ENCODE measurements around the gene CDH13. TPM values are rescaled to one million over a fixed set of nuclear protein-coding genes. Genes with fewer than 3 reads are reported as not detected.

The CDH13 gene
- polyA plus RNA-seq, 1 experiment: 113 TPM

- CTCF ChIA-PET: interaction anchor here (0.7 to 2.0 kb wide), 15 partner anchors 9 to 818 kb away, joined by 3 to 12 read pairs (median 3); no protein-coding TSS in a partner anchor
- TF ChIP-seq, protein P1, sequence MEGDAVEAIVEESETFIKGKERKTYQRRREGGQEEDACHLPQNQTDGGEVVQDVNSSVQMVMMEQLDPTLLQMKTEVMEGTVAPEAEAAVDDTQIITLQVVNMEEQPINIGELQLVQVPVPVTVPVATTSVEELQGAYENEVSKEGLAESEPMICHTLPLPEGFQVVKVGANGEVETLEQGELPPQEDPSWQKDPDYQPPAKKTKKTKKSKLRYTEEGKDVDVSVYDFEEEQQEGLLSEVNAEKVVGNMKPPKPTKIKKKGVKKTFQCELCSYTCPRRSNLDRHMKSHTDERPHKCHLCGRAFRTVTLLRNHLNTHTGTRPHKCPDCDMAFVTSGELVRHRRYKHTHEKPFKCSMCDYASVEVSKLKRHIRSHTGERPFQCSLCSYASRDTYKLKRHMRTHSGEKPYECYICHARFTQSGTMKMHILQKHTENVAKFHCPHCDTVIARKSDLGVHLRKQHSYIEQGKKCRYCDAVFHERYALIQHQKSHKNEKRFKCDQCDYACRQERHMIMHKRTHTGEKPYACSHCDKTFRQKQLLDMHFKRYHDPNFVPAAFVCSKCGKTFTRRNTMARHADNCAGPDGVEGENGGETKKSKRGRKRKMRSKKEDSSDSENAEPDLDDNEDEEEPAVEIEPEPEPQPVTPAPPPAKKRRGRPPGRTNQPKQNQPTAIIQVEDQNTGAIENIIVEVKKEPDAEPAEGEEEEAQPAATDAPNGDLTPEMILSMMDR (IDR thresholded peaks at IDR 0.05; ENCODE audit: insufficient read depth, low read depth, low read length): no peak
- no peaks in the 10 kb centered on the region for H3K36me3 ChIP-seq (ENCODE audit: control insufficient read depth, insufficient read depth, low read length)
- no peak overlapping the region for H3K4me3 ChIP-seq (ENCODE audit: low read depth, low read length)
- no peaks in the 10 kb centered on the region for H3K27me3 ChIP-seq (ENCODE audit: control insufficient read depth, insufficient read depth, low read length)
- DNase-seq (ENCODE audit: low read depth): no peak
- POLR2A ChIA-PET: no interaction called here
Measured at GRCh38 chr16:82630219-82630618, 3.5 kb downstream of the CDH13 start.

DNA sequence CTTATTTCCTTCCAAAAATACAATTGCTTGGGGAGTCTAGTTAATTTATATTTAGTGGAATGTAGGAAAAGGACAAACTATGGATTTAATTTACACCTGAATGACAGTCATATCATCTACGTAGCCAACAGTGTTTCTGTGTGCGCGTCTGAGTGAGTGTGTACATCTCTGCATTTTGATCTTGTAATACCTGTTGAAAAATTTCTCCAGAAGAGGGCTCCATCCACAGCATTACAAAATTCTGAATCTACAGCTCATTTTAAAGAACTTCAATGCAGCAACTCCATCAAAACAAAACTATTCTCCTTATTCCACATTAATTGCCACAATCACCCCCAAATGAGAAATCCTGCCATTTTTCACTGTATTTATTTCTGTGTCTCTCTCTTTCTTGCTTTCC lies 3.9 kb downstream of the CDH13 start:
- Histone ChIP-seq H3K27me3 (ENCODE audit: control insufficient read depth, insufficient read depth, low read length) (no peaks in the 10 kb centered on the region), H3K36me3 (ENCODE audit: control insufficient read depth, insufficient read depth, low read length) (no peaks in the 10 kb centered on the region), H3K4me3 (ENCODE audit: low read depth, low read length) (no peak overlapping the region)
- DNase-seq (ENCODE audit: low read depth): no peak
- TF ChIP-seq, protein P1 (IDR thresholded peaks at IDR 0.05; ENCODE audit: insufficient read depth, low read depth, low read length): peak; percentile 44; the same call in 1 of the 2 replicates
- CTCF ChIA-PET: interaction anchor here (0.7 to 2.0 kb wide), 16 partner anchors 9 to 817 kb away, joined by 3 to 12 read pairs (median 3); no protein-coding TSS in a partner anchor
- POLR2A ChIA-PET: no interaction called here

DNA sequence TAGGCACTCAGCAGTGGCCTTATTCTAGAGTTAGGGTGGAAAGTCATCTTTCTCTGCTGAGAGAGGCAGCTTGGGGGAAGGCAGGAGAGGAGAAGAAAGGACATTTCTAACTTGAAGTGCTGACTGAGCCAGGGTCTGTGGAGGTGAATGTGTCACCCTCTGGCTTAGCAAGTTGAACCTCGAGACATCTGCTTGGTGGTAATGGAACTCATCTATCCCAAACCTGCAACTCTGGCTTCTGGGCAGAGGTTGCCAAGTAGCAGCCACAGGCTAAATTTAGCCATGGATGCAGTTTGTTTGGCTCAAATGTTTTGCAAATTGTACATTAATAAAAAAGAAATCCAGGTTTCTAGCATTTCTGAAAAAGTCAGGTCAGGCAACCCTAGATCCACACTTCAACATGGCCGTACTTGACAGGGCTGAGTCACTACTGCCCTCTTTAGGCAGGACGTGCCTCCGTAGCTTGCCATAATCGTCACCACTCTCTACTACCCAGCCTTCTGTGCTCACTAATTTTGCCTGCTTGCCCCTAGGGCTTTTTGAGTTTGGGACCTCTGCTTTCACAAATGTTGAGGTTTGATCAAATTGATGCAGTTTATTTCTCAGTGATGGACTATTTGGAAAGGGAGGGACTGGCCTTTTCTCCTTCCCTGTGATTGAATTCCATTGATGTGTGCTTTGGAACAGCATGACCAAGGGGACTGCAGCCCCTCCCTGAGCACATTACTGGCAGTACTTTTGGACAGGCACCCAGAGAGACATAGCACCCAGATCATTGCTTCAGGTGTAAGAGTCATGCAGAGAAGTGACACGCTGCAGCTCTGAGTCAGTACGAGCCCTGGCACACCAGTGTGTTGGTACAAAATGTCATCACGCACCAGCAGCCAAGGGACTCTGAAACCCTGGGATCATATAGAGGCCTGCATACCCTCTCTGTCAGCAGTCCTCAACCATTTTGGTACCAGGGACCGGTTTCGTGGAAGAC lies 5.2 kb downstream of the CDH13 start:
- ChIA-PET POLR2A (no interaction called here), CTCF (interaction anchor here (0.6 to 1.9 kb wide), 8 partner anchors 7 to 689 kb away, joined by 3 to 12 read pairs (median 3); no protein-coding TSS in a partner anchor)
- no peak for DNase-seq (ENCODE audit: low read depth)
- Histone ChIP-seq H3K27me3 (ENCODE audit: control insufficient read depth, insufficient read depth, low read length) (no peaks in the 10 kb centered on the region), H3K4me3 (ENCODE audit: low read depth, low read length) (no peak overlapping the region), H3K36me3 (ENCODE audit: control insufficient read depth, insufficient read depth, low read length) (no peaks in the 10 kb centered on the region)
- TF ChIP-seq, protein P1 (IDR thresholded peaks at IDR 0.05; ENCODE audit: insufficient read depth, low read depth, low read length): peak; percentile 31; the same call in 1 of the 2 replicates

GRCh38 chr16:82633964-82634600 lies 7.3 kb downstream of the CDH13 start:
- CTCF ChIA-PET: interaction anchor here (0.8 to 1.0 kb wide), 2 partner anchors 370 to 615 kb away, joined by 3 read pairs; no protein-coding TSS in a partner anchor
- DNase-seq (ENCODE audit: low read depth): no peak
- H3K4me3 ChIP-seq (ENCODE audit: low read depth, low read length): no peak overlapping the region
- H3K36me3 ChIP-seq (ENCODE audit: control insufficient read depth, insufficient read depth, low read length): no peaks in the 10 kb centered on the region
- TF ChIP-seq, protein P1 (IDR thresholded peaks at IDR 0.05; ENCODE audit: insufficient read depth, low read depth, low read length): no peak
- POLR2A ChIA-PET: no interaction called here
- no peaks in the 10 kb centered on the region for H3K27me3 ChIP-seq (ENCODE audit: control insufficient read depth, insufficient read depth, low read length)
